Testis (tissue), 2 donors: ENCODE measurements around the gene MYBPC1.

Experiments used
- POLR2A ChIP-seq: fragments of 450-650 bp; IDR thresholded peaks from one replicate; pipeline ENCODE4 v1.6.1; 2017; ENCODE audit warnings: antibody characterized with exemption, mild to moderate bottlenecking, moderate library complexity
- TF ChIP-seq, protein P1 (sequence below), 3 experiments: fragments of 450-650 bp in 2 of 3; fragments of 200-600 bp in 1 of 3; sonication (generic) in 1 of 3; IDR thresholded peaks; one replicate each; pipeline ENCODE4 v1.5.1; 2016 to 2019; ENCODE audit warnings: antibody characterized with exemption in 3 of 3, mild to moderate bottlenecking in 2 of 3, moderate library complexity in 1 of 3

DNA sequence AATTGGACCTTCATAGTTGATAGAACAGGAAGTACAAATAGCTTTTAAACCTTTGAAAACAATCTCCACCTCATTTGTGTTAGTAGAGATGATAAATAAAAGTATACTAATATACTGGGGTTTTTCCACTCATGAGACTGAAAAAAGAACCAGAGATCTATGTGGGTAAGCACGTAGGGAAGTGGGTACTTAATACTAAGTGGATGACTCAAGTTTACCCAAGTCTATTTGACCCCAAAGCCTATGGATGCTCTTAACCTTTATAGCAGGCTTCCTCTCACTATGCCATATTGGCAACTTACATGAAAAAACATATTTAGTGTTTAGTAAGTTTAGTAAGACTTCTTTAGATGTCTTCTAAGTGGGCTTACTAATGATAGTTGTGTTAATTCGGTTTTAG is 53.4 kb downstream of the MYBPC1 start:
- TF ChIP-seq, protein P1, sequence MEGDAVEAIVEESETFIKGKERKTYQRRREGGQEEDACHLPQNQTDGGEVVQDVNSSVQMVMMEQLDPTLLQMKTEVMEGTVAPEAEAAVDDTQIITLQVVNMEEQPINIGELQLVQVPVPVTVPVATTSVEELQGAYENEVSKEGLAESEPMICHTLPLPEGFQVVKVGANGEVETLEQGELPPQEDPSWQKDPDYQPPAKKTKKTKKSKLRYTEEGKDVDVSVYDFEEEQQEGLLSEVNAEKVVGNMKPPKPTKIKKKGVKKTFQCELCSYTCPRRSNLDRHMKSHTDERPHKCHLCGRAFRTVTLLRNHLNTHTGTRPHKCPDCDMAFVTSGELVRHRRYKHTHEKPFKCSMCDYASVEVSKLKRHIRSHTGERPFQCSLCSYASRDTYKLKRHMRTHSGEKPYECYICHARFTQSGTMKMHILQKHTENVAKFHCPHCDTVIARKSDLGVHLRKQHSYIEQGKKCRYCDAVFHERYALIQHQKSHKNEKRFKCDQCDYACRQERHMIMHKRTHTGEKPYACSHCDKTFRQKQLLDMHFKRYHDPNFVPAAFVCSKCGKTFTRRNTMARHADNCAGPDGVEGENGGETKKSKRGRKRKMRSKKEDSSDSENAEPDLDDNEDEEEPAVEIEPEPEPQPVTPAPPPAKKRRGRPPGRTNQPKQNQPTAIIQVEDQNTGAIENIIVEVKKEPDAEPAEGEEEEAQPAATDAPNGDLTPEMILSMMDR (IDR thresholded peaks at IDR 0.05) = no peak
- no peak for TF ChIP-seq POLR2A
